ENCODE data around the gene CKAP2L.

DNA sequence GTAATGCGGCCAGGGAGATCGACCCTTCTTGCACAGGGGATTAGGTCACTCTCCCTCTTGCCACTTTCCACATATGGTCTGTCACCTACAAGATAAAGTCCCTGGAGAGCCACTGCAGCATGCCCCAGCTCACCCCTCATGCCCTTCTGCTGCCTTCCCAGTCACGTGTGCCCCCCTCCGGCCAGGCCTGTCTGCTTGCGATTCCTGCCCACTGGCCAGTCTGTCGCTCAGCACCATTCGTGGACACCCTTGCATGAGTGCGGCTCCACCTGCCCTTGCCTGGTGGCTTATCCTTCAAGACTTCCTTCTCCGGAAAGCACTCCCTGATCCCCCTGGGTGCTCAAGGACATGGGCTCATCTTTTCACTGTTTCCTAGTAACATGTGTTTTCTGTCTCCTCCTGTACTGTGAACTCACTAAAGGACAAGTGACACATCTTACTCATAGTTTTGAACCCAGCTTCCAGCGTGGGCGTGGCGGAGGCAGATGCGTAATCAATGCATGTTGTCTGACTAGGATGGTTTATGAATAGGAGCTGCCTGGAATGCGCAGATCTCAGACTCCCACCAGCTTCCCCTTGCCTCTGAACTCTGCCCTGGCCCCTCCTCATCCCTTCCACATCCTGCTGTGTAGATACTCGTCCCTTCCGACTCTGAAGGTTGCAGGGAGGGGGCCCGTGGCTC lies 51.4 kb downstream of the CKAP2L start:
- TF ChIP-seq CTCF (IDR thresholded peaks at IDR 0.05; ENCODE audit: insufficient read depth, low read depth, low read length) = no peak
- TF ChIP-seq EZH2 (IDR thresholded peaks at IDR 0.05; ENCODE audit: insufficient read depth, low read length) = no peak

Data from astrocyte (in vitro differentiated cells and primary cell).